Epithelial cell of prostate (primary cell): Measurements from ENCODE around the gene ZNF790.

Experiments
- DNase-seq: peaks from one replicate; pipeline ENCODE4 v3.0.0-alpha.2; 2011; ENCODE audit warnings: low read depth, low spot score
- H3K27ac ChIP-seq: fragments of 450-650 bp; 2 replicates; pipeline ENCODE4 v1.5.1; 2017; ENCODE audit warnings: mild to moderate bottlenecking

ZNF790 gene

DNA sequence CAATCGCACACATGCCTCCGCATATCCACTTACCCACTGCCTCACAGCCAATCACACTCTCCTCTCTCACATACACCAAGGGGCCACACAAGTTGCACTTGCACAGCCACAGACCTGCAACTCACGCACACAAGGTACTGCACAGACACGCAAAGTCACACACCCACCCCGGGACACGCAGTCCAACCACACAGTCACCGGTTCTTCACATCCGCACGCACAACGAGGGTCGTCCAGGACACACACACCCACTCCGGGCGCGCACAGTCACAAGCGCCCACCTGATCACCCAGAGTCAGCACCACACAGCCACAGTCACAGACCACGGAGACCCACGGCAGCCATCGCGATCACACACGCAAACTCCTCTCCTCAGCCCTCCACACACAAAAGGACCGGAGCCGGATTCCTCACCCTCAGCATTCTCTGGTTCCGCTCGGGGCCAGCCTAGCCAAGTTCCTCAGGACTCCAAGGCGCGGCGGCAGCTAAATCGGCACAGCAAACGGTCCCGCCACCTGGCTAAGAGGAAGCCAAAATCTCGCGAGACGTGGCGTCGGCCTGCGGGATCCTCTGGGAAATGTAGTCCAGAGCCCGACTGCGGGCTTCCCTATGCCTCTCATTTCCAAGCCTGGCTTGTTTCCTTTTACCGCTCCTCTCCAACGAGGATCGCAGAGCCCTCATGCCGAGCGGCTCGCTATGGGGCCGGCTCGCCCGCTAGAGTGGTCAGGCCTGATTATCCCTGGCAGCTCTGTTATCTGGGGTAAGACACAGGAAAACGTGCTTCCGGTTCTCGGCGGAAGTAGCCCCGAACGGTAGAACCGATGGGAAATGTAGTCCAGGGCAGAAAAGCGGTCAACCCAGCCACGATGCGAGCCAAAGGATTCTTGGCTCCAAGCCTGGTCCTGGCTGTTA, 65.6 kb downstream of the ZNF790 start, which contains the start of gene ZNF850:
ZNF850 (minus strand) TSS at position 497 of the 912 bp plus-strand sequence. CDS start 10,201 bp downstream, outside the sequence.
- H3K27ac ChIP-seq, result peak within 1 kb of the TSS; percentile 51
- DNase-seq, result peak; percentile 79

DNA sequence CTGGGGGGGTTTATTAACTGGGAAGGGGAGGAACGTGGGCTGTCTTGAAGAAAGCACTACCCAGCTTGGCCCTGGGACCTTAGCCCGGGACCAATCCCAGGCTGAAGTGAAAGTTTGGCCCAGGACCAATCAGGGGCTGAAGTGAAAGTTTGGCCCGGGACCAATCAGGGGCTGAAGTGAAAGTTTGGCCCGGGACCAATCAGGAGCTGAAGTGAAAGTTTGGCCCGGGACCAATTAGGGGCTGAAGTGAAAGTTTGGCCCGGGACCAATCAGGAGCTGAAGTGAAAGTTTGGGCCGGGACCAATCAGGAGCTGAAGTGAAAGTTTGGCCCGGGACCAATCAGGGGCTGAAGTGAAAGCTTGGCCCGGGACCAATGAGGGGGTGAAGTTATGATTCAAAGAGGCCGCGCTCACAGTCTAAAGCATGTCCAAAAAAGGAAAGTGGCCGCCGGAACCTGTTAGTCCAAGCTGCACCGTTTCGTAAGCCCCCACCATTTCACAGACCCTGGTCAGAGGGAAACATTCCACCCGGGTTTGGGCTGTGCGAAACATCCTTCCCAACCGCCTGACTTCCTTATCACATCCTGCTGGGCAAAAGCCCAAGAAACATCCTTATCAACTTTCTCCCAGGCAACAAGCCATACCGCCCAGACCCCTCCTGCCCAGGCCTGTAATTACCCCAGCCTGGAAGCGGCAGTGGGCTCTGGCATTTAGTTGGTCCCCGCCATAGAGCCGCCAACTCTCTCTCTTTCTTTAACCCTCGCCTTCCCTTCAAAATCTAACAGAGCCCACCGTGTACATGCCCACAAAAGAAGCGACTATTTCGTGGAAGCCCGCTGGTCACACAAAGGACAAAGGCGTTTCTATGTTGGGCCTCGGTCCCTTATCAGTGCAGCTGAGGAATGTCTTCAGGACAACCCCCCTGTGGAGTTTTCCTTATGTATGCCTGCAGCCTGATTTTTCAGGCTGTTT, 66.6 kb downstream of the ZNF790 start:
- no peak overlapping the region for H3K27ac ChIP-seq
- DNase-seq, result peak; percentile 29
